NCI-H748 (cell line): Measurements from ENCODE around the gene KRTAP4-3.
"Not testable (repeated sequence)": the region's sequence is repeated elsewhere in the genome, so short reads cannot be mapped to it uniquely, and the experiment has no call there.

ENCODE experiments used
- DNase-seq: peaks from one replicate; lab custom pipeline; 2025; ENCODE audit not compliant: unreplicated experiment; lab: John Stamatoyannopoulos, UW

KRTAP4-3 gene

DNA sequence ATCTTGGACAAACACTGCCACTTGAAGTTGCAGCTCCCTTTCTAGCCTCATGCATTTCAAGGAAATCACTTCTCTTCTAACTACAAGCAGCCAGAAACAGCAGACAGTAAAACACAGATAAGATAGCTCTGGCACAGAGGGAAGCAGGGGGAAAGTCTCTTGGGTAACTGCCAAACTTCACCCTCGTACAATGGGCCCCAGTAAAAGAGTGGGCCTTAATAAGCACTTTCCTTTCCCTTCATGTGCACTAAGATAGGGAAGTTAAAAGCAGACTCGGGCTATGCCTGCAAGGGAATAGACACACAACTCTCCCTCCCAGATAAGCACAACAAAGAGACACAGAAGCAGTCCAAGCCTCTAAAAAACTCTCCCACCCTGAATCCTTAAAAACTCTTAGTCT is 14.2 kb downstream of the KRTAP4-3 start:
- DNase-seq: no peak

DNA sequence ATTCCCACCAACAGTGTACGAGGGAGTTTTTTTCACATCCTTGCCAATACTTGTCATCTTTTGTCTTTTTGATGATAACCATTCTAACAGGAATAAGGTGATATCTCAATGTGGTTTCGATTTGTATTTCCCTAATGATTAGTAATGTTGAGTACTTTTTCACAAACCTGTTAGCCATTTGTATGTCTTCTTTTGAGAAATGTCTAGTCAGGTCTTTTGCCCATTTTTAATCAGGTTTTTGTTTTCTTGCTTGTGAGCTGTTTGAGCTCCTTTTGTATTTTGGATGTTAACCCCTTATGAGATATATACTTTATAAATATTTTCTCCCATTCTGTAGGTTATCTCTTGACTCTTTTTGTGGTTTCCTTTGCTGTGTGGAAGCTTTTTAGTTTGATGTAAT is 16.5 kb downstream of the KRTAP4-3 start:
- no peak for DNase-seq

DNA sequence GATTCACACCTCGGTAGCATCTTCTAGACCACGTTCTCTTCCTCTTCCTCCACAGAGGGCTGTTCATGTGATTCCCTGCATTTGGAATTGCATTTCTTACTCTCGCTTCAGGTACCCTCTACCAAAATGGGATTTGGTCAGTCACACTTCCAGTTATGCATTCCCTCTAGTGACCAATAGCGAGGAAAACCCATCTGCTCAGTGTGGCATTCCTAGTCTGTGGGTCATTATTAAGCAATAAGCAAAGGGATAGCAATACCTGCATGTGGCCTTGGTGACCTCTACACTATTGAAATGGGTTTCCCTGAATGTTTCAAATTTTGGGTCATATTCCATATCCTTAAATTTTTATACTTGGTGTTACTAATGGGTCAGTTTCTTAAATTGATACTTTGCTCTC is 18.0 kb downstream of the KRTAP4-3 start:
- no peak for DNase-seq

DNA sequence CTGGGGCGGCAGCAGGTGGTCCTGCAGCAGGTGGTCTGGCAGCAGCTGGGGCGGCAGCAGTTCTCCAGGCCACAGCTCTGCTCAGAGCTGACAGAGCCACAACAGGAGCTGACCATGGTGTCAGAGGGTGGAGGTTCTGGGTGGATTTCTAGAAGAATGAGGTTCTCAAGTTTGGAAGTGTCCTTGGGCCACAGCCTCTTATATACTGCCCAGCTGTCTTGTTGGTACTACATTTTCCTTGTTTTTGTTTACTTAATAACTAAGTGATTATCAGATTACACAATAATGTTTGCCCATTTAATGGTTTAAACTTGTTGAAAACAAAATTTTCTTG is 18.4 kb downstream of the KRTAP4-3 start, which contains the start of gene KRTAP4-5:
TSS of gene KRTAP4-5 (minus strand) at position 174 of the 334 bp plus-strand sequence. CDS start at position 116, 58 bp downstream.
- no peak for DNase-seq

DNA sequence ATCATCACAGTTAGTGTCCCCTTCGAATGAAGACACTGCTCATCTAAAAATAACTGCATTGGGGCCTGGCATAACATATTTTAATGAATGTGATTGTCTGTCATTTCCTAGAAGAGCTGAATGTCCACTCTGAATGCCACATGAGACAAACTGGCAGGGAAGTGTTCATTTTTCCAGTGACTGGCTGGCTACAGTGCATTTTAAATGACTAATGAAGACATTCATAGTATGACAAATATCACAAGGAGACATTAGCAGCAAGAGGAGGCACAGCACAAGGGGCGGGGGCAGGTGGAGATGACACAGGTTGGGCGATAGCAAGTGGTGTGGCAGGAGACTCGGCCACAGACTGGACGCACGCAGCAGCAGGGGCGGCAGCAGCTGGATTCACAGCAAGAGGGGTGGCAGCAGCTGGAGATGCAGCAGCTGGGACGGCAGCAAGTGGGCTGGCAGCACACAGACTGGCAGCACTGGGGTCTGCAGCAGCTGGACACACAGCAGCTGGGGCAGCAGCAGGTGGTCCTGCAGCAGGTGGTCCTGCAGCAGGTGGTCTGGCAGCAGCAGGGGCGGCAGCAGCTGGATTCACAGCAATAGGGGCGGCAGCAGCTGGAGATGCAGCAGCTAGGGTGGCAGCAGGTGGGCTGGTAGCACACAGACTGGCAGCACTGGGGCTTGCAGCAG is 18.9 kb downstream of the KRTAP4-3 start:
- peak; percentile 4 for DNase-seq

DNA sequence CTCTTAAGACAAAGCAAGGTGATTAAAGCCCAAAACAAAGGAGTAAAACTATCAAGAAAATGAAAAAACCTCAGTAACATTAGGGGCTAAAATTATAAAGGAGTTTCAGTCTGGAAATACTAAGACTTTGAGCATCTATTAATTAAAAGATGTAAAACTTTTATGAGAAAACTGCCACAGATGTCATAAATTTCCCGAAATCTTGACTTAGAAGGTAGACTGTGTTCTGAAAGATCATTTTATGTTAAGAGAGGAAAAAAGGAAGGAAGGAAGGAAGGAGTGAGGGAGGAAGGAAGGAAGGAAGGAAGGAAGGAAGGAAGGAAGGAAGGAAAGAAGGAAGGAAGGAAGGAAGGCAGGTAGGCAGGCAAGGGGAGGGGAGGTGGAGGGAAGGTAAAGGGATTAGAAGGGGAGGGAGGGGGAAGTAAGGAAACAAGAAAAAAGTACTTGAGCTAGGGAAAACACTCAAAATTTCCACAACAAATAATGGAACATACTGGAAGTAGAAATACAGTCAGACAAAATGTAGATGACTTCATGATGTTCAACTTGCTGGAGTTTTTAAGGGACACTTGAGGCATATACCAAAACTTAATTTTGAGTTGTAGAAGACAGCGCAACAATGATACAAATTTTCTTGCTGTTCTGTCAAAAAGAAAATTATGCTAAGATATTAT is 20.4 kb downstream of the KRTAP4-3 start:
- DNase-seq: no peak

DNA sequence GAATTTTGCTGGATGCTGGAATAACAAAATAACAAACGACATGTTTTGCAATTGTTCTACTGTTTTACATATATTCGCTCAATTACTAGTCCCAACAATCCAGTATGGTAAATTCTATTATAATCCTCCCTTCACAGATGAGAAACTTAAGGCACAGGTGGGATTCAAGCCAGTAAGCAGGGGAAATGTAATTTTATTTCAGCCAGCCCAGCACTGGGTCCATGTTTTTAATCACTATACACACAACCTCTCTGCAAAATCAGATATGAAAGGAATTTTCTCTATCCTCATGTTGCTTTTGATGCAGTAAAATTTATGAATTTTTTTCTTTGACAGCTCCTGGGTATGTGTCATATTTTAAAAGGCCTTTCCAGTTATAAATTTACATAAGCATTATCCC is 22.8 kb downstream of the KRTAP4-3 start:
- DNase-seq: no peak

DNA sequence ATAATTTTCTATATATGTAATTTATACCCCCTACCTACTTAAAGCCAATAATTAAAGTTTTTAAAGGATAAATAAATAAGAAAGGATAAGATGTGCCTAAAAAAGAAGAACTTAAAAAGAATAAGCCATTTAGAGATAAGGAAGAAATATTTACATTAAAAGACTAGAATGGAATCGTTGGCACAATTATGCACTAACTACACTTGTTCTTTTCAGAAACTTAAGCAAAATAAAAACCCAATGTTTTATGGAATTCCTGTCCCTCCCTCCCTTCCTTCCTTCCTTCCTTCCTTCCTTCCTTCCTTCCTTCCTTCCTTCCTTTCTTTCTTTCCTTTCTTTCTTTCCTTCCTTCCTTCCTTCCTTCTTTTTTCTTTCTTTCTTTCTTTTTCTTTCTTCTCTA is 23.2 kb downstream of the KRTAP4-3 start:
- DNase-seq: no peak

DNA sequence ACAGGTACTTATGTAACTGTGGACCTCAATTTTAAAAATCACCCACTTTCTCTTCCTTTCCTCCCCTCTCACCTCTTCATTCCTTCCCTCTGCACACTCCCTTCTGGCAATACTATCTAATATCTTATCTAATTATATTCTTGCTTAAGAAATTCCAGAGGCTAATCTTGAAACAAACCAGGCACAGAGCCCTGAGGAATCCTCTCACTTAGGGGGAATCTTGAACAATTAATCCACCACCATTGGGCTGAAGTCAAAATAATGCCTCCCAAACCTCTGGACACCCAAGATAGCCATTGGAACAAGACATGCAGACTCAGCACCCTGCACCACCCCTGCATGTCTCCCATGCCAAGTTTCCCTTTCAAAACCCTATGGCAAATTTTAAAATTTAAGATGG is 26.7 kb downstream of the KRTAP4-3 start:
- no peak for DNase-seq

DNA sequence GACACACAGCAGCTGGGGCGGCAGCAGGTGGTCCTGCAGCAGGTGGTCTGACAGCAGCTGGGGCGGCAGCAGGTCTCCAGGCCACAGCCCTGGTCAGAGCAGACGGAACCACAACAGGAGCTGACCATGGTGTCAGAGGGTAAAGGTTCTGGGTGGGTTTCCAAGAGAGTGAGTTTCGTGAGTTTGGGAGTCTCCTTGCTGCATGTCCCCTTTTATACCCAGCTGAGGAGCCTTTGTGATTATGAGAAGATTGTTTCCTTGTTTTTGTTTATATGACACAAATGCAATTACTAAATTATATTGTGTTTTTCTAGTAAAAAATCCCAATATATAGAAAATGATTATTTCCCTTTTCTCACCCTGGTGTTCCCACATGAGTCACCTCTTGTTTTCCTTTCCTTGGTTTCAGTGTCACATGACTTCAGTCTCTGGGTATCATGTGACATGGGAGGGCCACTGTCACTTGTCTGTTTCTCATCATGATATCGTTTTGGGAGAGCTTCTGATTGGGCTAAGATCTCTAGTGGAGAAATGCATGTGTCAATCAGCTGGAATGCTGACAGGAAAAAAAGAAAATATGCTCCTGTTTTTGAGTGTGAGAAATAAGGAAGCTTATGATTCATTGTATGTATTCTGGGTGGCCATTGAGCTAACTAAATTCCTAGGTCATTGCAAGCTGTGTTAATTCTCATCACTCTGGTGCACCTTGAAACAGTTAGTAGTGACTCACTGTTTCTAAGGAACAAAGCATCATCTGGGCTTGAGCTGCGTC is 27.5 kb downstream of the KRTAP4-3 start, which contains the start of gene KRTAP4-6:
TSS of gene KRTAP4-6 (minus strand) at position 185 of the 772 bp plus-strand sequence. CDS start at position 128, 57 bp downstream.
- no peak for DNase-seq

DNA sequence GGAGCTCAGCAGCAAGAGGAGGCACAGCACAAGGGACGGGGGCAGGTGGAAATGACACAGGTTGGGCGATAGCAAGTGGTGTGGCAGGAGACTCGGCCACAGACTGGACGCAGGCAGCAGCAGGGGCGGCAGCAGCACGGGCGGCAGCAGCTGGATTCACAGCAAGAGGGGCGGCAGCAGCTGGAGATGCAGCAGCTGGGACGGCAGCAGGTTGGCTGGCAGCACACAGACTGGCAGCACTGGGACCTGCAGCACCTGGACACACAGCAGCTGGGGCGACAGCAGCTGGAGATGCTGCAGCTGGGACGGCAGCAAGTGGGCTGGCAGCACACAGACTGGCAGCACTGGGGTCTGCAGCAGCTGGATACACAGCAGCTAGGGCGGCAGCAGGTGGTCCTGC is 28.2 kb downstream of the KRTAP4-3 start:
- not testable (repeated sequence) for DNase-seq

DNA sequence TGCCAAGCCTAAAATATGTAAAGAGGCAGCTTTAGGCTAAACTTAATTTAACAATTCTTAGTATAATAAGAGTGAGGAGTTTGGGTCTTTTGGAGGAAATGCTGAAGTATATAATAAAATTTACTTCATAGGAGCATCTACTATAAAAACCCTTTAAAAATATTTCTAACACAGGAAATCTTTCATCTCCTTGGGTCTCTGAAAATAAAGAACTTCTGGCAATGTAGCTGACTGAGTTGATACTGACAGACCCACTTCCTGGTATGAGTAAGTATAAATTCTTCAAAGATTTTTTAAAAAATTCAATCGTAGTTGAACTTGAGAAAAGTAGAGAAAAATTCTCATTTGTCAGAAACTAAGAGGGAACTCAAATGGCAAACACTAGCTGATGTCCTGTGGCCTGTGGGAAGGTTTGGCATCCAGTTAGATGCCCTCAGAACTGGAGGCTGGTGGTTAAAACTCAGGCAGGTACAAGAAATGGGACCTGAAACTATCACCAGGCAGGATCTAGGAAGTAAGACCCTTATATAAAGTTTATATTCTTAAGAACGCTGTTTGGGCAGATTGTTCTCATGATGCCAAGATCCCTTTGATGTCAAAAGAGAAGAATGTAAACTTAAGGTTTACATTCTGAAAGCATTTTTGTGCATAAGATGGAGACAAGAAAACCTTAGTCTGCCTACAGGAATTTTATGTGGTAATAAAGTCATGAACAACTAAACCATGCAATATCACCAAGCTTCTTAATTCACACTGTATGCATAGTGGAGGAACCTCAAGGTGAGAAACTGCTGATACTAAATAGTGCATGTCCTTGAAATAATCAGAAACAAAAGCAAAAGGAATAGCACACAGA is 33.9 kb downstream of the KRTAP4-3 start:
- no peak for DNase-seq

DNA sequence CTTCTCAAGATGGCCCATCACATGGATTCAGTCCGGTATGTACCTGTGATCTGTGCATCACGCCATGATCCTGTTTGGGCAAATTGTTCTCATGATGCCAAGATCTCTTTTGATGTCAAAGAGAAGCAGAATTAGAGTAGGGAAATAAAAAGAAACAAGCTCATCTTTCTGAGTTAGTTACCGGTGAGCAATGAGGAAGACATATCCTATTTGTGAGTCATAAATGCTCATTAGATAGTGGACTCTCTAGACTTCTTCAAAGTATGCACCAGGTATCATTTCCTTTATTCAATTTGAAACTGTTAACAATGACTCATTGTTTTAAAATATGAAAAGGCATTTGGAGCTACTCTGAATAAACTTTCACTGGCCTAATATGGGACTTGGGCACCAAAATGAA is 36.0 kb downstream of the KRTAP4-3 start:
- no peak for DNase-seq

DNA sequence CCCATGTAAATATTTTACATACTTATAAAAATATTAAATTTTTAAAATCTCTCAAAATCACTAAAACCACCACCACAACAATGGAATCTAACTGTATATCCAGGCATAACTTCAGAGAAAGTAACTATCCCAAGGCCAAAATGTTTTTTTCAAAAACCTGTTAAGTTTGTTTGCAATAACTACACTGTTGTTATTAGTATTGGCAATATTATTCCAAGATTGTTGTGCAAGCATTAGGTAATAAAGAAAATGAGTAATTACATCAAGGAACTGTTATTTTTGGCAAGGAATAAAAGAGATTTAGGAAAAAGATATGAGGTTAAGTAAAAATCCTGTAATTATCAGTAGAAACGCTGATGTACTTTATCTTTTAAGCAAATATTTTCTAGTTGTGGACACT is 40.6 kb downstream of the KRTAP4-3 start:
- DNase-seq: no peak

DNA sequence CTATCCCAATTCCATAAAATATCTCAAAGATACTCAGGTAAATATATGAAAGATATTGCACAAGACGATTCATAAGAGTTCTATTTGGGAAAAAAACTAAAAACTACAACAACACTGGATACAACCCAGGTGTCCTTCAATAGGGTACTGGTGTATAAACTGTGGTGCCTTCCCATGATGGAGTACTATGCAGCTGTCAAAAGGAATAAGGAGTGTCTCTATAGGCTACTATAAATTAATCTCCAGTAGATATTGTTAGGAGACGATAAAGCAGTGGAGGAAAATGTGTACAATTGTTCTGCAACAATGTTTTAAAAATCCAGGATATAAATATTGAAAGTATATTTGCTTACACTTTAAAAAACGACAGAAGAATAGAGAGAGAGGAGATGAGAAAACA is 41.6 kb downstream of the KRTAP4-3 start:
- DNase-seq: no peak

DNA sequence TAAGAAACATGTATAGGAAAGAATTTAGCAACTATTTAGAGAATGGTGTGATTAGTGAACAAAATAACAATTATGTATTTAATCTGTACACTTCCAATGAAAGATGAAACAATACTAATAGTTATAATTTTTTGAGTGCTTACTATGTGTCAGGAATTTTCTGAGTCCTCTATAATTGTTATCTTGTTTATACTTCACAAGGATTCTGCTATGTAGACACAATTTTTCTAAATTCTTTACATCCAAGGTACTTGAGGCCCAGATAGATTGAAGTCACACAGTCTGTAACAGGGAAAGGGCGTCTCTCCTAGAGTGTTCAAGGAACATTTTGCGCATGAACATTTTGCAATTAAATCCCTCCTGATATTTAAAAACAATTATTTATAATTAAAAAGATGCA is 43.0 kb downstream of the KRTAP4-3 start:
- DNase-seq: no peak

DNA sequence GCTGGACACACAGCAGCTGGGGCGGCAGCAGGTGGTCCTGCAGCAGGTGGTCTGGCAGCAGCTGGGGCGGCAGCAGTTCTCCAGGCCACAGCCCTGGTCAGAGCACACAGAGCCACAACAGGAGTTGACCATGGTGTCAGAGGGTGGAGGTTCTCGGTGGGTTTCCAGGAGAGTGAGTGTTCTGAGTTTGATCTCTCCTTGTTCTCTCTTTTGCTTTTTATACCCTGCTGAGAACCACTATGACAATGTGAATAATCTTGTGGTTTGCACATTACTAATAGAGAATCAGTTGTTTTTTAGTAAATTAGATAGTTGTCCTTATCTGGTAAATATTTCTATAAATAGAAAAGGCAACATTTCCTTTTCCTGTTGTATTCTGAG is 44.0 kb downstream of the KRTAP4-3 start, which contains the start of gene KRTAP4-12:
TSS of gene KRTAP4-12 (minus strand) at position 192 of the 381 bp plus-strand sequence. CDS start at position 132, 60 bp downstream.
- DNase-seq: not testable (repeated sequence)

DNA sequence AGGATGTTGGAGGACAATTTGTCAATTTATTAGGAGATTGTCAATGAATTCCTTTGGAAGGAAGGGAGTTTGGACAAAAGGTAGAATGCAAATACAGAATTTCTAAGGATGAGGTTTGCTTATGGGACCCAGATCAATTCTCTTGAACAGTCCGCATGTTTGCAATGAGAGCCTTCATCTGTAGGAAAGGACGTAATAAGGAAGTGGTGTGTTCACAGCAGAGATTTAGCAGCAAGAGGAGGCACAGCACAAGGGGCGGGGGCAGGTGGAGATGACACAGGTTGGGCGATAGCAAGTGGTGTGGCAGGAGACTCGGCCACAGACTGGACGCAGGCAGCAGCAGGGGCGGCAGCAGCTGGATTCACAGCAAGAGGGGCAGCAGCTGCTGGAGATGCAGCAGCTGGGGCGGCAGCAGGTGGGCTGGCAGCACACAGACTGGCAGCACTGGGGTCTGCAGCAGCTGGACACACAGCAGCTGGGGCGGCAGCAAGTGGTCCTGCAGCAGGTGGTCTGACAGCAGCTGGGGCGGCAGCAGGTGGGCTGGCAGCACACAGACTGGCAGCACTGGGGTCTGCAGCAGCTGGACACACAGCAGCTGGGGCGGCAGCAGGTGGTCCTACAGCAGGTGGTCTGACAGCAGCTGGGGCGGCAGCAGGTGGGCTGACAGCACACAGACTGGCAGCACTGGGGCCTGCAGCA is 44.6 kb downstream of the KRTAP4-3 start:
- DNase-seq: not testable (repeated sequence)

DNA sequence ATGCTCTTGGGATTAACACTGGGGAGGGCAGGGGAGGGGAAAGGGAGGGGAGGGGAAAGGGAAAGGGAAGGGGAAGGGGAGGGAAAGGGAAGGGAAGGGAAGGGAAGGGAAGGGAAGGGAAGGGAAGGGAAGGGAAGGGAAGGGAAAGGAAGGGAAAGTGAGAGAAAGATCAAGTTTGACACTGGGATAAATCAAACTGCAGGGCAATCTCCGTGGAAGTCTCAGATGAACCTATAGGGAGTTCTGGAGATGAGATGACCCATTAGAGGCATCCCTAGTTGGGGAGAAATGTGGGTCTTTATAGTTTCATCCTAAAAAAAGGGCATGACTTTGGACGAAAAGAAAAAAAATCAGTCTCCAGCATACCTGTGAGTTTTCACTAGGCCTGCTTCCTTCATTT is 46.3 kb downstream of the KRTAP4-3 start:
- DNase-seq: no peak
